ENCODE measurements around the gene ZNF30.

GRCh38 chr19:34976611-34977010 is 49.9 kb downstream of the ZNF30 start:
- TF ChIP-seq CTCF (IDR thresholded peaks at IDR 0.05) (no peak), POLR2A (IDR thresholded peaks at IDR 0.05) (no peak)
